ENCODE data around the gene DAZL. TPM values are rescaled to one million over a fixed set of nuclear protein-coding genes. Genes with fewer than 3 reads are reported as not detected.

The DAZL gene
- not detected in 2 replicates for total RNA-seq (2013; cell fraction: nucleolus; rRNA removed)
- total RNA-seq (2014; rRNA removed), result 0.11 TPM in 2 replicates
- total RNA-seq (2014; rRNA removed; fragmentation: Illumina TruSeq; extraction: Trizol), result 0.13 and 0.14 TPM in 2 replicates
- total RNA-seq (2021), result 0.05 TPM in 1 of 2 replicates, not detected in the other
- not detected for polyA plus RNA-seq (2011; ENCODE audit: low read depth)
- polyA plus RNA-seq (2011; rRNA removed), result 0.04 and 0.07 TPM in 2 replicates
- 0.01 TPM in 1 of 2 replicates, not detected in the other for polyA plus RNA-seq (2011; cell fraction: cytosol; rRNA removed)
- polyA plus RNA-seq (2011; cell fraction: nucleus; rRNA removed), result not detected in 2 replicates
- 0.03 and 0.04 TPM in 2 replicates for polyA plus RNA-seq (2012)
- polyA plus RNA-seq (2014; fragmentation: Illumina TruSeq; extraction: Trizol), result 0.11 and 0.12 TPM in 2 replicates
- polyA plus RNA-seq (2014; fragmentation: Nextera tagmentation; extraction: Ambion mirVana), result under 1 TPM; 0.20 to 0.23 TPM
- polyA plus RNA-seq (2014; rRNA removed), result 0.09 and 0.15 TPM in 2 replicates
- polyA plus RNA-seq (2016; fragmentation: Nextera tagmentation; extraction: Ambion mirVana), result under 1 TPM; 0.10 to 0.48 TPM
- not detected in 2 replicates for polyA minus RNA-seq (2011; rRNA and poly(A)+ RNA removed)
- not detected in 2 replicates for polyA minus RNA-seq (2011; cell fraction: cytosol; rRNA and poly(A)+ RNA removed)
- polyA minus RNA-seq (2011; cell fraction: nucleus; rRNA and poly(A)+ RNA removed), result not detected in 2 replicates
- Bru-seq, nascent RNA, result percentile 15 among the genes with signal in this experiment
- BruChase-seq, experiment 1, labeled RNA remaining after a 6-hour chase, result percentile 11 among the genes with signal in this experiment
- BruChase-seq, experiment 2, labeled RNA remaining after a 2-hour chase, result percentile 14 among the genes with signal in this experiment
- long read RNA-seq, experiment 1, result 0 reads
- long read RNA-seq, experiment 2, partial matches to known transcripts, result 1 of 3 reads
- long read RNA-seq, experiment 2, other reads (novel, unspliced or antisense), result 2 of 3 reads

DNA sequence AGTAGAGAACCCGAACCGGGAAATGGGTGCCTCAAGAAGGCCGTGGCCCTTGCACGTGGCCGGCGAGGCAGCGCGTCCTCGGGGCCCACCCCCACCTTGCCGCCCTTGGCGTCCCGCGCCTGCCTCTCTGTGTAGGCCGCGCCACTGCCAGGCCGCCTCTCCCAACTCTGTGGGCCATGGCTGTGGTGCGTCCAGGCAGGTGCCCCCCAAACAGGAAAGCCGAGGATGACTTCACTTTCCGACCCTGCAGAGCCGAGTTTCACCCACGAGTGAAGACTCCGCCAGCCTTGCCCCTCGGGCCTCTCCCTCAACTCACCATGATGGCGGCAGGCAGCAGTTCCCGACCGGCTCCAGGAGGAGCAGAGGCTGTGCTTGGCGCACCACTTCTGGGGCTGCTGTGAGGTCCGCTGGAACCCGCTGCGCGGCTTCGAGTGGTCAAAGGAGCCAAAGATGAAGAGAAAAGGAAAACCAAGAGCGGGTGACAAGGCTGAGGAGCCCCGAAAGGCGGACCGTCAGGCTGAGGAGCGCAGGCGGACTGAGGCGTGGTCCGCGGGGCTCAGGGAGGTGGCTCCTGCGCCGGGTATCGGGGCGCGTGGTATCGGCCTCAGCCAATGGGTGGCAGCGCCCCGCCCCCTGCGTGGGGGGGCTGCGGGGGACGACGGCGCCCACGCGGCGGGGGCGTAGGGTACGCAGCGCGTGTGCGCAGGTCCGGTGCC is at the start of gene DAZL:
Gene DAZL, minus strand, starts transcription at position 537 of the 716 bp plus-strand sequence. Its CDS starts 218 bp downstream, at position 319.
- in situ Hi-C loops (cut with MboI), result loop anchor here (5.0 to 25.0 kb wide), 3 partner anchors 632 to 1232 kb away; no protein-coding TSS in a partner anchor
- Histone ChIP-seq H3K9me3 (replicated peaks; ENCODE audit: control insufficient read depth, insufficient read depth, low read length) (no peaks in the 10 kb centered on the region), H3K4me2 (ENCODE audit: control insufficient read depth, insufficient read depth) (no peak within 1 kb of the TSS), H3K4me3 (no peak within 1 kb of the TSS), H3K27me3 (replicated peaks in 1 of 2; ENCODE audit: control insufficient read depth in 2 of 2, insufficient read depth in 2 of 2, low read length in 1 of 2) (no peaks in the 10 kb centered on the region), H3K27ac (ENCODE audit: control insufficient read depth, insufficient read depth) (no peak within 1 kb of the TSS), H2AFZ (ENCODE audit: control insufficient read depth, low read depth, low read length) (no peak within 1 kb of the TSS), H3K4me1 (ENCODE audit: control insufficient read depth, insufficient read depth, low read length) (no peaks in the 10 kb centered on the region), H3K79me2 (ENCODE audit: control insufficient read depth, insufficient read depth, low read length) (no peaks in the 10 kb centered on the region), H3K9ac (ENCODE audit: control insufficient read depth, insufficient read depth, low read length) (no peak within 1 kb of the TSS), H3K36me3 (ENCODE audit: control insufficient read depth in 2 of 2, insufficient read depth in 2 of 2, low read length in 1 of 2) (no peaks in the 10 kb centered on the region), H4K20me1 (ENCODE audit: control insufficient read depth, insufficient read depth) (no peaks in the 10 kb centered on the region)
- WGBS (ENCODE audit: insufficient coverage, insufficient replicate concordance, low lambda C conversion rate, missing lambda C conversion rate), result 91% methylated on average over 52 of the region's 63 CpGs
- CTCF ChIA-PET, result no interaction called here
- RAD21 ChIA-PET (ENCODE audit: unreplicated experiment), result interaction anchor here (0.6 kb wide), 1 partner anchor 198 kb away, joined by 3 read pairs; no protein-coding TSS in a partner anchor
- intact Hi-C loops (cut with micrococcal nuclease; ENCODE audit: unreplicated experiment), result loop anchor here (5.0 kb wide), 5 partner anchors 222 to 537 kb away; no protein-coding TSS in a partner anchor
- FAIRE-seq (no peak), DNase-seq (ENCODE audit: low read depth, low spot score) (no peak), ATAC-seq (no peak)
- BruUV-seq (replicated peaks), result no TSS peak
- SMC1A ChIA-PET (ENCODE audit: uncharacterized antibody, unreplicated experiment), result no interaction called here
- POLR2A ChIA-PET, result no interaction called here
- TF ChIP-seq SMAD1 (IDR thresholded peaks at IDR 0.05; ENCODE audit: low read depth, partially characterized antibody), result no peak
- TF ChIP-seq CHD1 (IDR thresholded peaks at IDR 0.05; ENCODE audit: low read depth, low read length), result no peak
- TF ChIP-seq, protein P1, sequence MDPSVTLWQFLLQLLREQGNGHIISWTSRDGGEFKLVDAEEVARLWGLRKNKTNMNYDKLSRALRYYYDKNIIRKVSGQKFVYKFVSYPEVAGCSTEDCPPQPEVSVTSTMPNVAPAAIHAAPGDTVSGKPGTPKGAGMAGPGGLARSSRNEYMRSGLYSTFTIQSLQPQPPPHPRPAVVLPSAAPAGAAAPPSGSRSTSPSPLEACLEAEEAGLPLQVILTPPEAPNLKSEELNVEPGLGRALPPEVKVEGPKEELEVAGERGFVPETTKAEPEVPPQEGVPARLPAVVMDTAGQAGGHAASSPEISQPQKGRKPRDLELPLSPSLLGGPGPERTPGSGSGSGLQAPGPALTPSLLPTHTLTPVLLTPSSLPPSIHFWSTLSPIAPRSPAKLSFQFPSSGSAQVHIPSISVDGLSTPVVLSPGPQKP (IDR thresholded peaks at IDR 0.05; ENCODE audit: low read depth, low read length), result no peak
- TF ChIP-seq RAD21 (IDR thresholded peaks at IDR 0.05; ENCODE audit: insufficient read depth, low read depth, low read length), result no peak
- TF ChIP-seq MYB (IDR thresholded peaks at IDR 0.05; ENCODE audit: borderline replicate concordance, low read depth, low read length), result no peak
- TF ChIP-seq, protein P2, sequence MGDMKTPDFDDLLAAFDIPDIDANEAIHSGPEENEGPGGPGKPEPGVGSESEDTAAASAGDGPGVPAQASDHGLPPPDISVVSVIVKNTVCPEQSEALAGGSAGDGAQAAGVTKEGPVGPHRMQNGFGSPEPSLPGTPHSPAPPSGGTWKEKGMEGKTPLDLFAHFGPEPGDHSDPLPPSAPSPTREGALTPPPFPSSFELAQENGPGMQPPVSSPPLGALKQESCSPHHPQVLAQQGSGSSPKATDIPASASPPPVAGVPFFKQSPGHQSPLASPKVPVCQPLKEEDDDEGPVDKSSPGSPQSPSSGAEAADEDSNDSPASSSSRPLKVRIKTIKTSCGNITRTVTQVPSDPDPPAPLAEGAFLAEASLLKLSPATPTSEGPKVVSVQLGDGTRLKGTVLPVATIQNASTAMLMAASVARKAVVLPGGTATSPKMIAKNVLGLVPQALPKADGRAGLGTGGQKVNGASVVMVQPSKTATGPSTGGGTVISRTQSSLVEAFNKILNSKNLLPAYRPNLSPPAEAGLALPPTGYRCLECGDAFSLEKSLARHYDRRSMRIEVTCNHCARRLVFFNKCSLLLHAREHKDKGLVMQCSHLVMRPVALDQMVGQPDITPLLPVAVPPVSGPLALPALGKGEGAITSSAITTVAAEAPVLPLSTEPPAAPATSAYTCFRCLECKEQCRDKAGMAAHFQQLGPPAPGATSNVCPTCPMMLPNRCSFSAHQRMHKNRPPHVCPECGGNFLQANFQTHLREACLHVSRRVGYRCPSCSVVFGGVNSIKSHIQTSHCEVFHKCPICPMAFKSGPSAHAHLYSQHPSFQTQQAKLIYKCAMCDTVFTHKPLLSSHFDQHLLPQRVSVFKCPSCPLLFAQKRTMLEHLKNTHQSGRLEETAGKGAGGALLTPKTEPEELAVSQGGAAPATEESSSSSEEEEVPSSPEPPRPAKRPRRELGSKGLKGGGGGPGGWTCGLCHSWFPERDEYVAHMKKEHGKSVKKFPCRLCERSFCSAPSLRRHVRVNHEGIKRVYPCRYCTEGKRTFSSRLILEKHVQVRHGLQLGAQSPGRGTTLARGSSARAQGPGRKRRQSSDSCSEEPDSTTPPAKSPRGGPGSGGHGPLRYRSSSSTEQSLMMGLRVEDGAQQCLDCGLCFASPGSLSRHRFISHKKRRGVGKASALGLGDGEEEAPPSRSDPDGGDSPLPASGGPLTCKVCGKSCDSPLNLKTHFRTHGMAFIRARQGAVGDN (IDR thresholded peaks at IDR 0.05), result no peak
- TF ChIP-seq SRF (IDR thresholded peaks at IDR 0.05; ENCODE audit: low read depth in 2 of 2, low read length in 2 of 2), result no peak
- TF ChIP-seq GABPA (IDR thresholded peaks at IDR 0.05; ENCODE audit: low read depth), result no peak
- TF ChIP-seq PAX5 (IDR thresholded peaks at IDR 0.05; ENCODE audit: borderline replicate concordance, low read depth, low read length), result no peak
- TF ChIP-seq, protein P3, sequence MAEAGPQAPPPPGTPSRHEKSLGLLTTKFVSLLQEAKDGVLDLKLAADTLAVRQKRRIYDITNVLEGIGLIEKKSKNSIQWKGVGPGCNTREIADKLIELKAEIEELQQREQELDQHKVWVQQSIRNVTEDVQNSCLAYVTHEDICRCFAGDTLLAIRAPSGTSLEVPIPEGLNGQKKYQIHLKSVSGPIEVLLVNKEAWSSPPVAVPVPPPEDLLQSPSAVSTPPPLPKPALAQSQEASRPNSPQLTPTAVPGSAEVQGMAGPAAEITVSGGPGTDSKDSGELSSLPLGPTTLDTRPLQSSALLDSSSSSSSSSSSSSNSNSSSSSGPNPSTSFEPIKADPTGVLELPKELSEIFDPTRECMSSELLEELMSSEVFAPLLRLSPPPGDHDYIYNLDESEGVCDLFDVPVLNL (IDR thresholded peaks at IDR 0.05; ENCODE audit: low read depth, low read length), result no peak
